ENCODE data around the gene RPL13A.

DNA sequence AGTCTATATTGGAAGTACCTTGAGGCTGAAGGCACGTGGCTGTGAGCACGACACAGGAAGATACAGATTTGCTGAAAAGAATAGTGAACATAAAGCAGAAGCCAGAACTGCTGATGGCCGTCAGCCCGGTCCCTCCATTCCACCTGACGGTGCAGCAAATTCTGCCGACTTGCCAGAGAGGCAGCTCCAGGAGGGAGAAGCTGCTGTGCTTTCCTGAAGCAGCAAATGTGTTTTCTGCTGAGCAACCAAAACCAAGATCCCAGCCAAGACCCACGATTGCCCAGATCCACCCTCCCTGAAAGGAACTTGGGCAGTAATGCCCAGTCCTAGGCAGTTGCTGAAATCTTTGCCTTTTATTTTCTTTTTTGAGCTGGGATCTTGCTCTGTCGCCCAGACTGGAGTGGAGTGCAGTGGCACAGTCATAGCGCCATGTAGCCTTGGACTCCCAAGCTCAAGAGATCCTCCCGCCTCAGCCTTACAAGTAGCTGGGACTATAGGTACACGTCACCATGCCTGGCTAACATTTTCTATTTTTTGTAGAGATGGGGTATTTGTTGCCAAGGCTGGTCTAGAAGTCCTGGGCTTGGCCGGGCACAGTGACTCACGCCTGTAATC, 33.4 kb downstream of the RPL13A start:
- TF ChIP-seq POLR2A (IDR thresholded peaks at IDR 0.05) = no peak
- TF ChIP-seq, protein P1, sequence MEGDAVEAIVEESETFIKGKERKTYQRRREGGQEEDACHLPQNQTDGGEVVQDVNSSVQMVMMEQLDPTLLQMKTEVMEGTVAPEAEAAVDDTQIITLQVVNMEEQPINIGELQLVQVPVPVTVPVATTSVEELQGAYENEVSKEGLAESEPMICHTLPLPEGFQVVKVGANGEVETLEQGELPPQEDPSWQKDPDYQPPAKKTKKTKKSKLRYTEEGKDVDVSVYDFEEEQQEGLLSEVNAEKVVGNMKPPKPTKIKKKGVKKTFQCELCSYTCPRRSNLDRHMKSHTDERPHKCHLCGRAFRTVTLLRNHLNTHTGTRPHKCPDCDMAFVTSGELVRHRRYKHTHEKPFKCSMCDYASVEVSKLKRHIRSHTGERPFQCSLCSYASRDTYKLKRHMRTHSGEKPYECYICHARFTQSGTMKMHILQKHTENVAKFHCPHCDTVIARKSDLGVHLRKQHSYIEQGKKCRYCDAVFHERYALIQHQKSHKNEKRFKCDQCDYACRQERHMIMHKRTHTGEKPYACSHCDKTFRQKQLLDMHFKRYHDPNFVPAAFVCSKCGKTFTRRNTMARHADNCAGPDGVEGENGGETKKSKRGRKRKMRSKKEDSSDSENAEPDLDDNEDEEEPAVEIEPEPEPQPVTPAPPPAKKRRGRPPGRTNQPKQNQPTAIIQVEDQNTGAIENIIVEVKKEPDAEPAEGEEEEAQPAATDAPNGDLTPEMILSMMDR (IDR thresholded peaks at IDR 0.05) = no peak

Data from body of pancreas (tissue), 4 donors.